HCT116 (cell line): ENCODE results near the gene STK4. TPM values are rescaled to one million over a fixed set of nuclear protein-coding genes. Genes with fewer than 3 reads are reported as not detected.

Experiments
- ATAC-seq: fragments of 200-7000 bp; cut with Tn5 transposase; 2 replicates; pipeline ENCODE4 v1.9.1; 2020; ENCODE audit warnings: mild to moderate bottlenecking, moderate library complexity
- BruUV-seq: library from RNA; stranded (reverse); fragments of 400-500 nt; replicated peaks from 2 replicates; lab custom pipeline; 2021; lab: Mats Ljungman, UMichigan
- CTCF ChIA-PET: fragments of 300-600 bp; sonication (Branson Sonifier 250); formaldehyde crosslinking; loops from one replicate; lab custom pipeline; 2021; ENCODE audit warnings: antibody characterized with exemption; lab: Charles Lee
- POLR2A ChIA-PET: fragments of 300-600, 350-600 bp; sonication (Branson Sonifier 250); formaldehyde crosslinking; loops from one replicate; lab custom pipeline; 2021; ENCODE audit warnings: antibody characterized with exemption; lab: Charles Lee
- RAD21 ChIA-PET, 2 experiments: fragments of 300-600 bp; sonication (Branson Sonifier 250); formaldehyde crosslinking; loops; one replicate each; lab custom pipeline; 2023; ENCODE audit warnings: low total read pairs in 2 of 2; ENCODE audit not compliant: uncharacterized antibody in 2 of 2, unreplicated experiment in 2 of 2, low non-redundant PET in 1 of 2; lab: Charles Lee
- DNase-seq: peaks from one replicate; pipeline ENCODE4 v3.0.0-alpha.2; 2010; ENCODE audit warnings: low read depth, low spot score
- H2AFZ ChIP-seq: fragments of 200-600 bp; shearing (Covaris generic), sonication (generic); 2 replicates; pipeline ENCODE4 v1.6.1; 2017; ENCODE audit warnings: low read depth, mixed run types, mixed read lengths, antibody characterized with exemption, low read length; ENCODE audit not compliant: poor library complexity, severe bottlenecking
- H3K27ac ChIP-seq: 2 replicates; pipeline ENCODE4 v1.5.1; 2012; ENCODE audit warnings: low read depth, low read length
- H3K27me3 ChIP-seq: fragments of 200-600 bp; sonication (generic); 2 replicates; pipeline ENCODE4 v1.6.1; 2016; ENCODE audit warnings: mixed run types, low read length, mixed read lengths; ENCODE audit not compliant: insufficient read depth
- H3K36me3 ChIP-seq, 2 experiments: fragments of 200-500 bp in 1 of 2; fragments of 200-600 bp in 1 of 2; sonication (Bioruptor generic) in 1 of 2; sonication (generic) in 1 of 2; 2 replicates each; pipeline versions ENCODE4 v1.5.1 to v1.6.1; 2014 to 2016; ENCODE audit warnings: low read length in 2 of 2, inconsistent platforms in 1 of 2, mixed read lengths in 1 of 2, mixed run types in 1 of 2; ENCODE audit not compliant: insufficient read depth in 2 of 2, control insufficient read depth in 1 of 2
- H3K4me1 ChIP-seq, 2 experiments: fragments of 200-600 bp in 1 of 2; sonication (generic) in 1 of 2; 2 replicates each; pipeline versions ENCODE4 v1.5.1 to v1.6.1; 2012 to 2017; ENCODE audit warnings: low read length in 2 of 2, inconsistent platforms in 1 of 2, mild to moderate bottlenecking in 1 of 2, mixed read lengths in 1 of 2, mixed run types in 1 of 2, moderate library complexity in 1 of 2; ENCODE audit not compliant: insufficient read depth in 2 of 2, control insufficient read depth in 1 of 2
- H3K4me2 ChIP-seq: fragments of 200-600 bp; sonication (generic); 2 replicates; pipeline ENCODE4 v1.6.1; 2017; ENCODE audit warnings: mixed run types, low read length, mixed read lengths
- H3K4me3 ChIP-seq, 2 experiments: fragments of 200-600 bp in 1 of 2; sonication (generic) in 1 of 2; replicated peaks in 1 of 2; 2 replicates each; pipeline ENCODE4 v1.5.1; 2011 to 2016; ENCODE audit warnings: low read length in 2 of 2, control low read depth in 1 of 2, low read depth in 1 of 2, mild to moderate bottlenecking in 1 of 2, mixed read lengths in 1 of 2, mixed run types in 1 of 2
- H3K79me2 ChIP-seq: fragments of 200-600 bp; sonication (generic); 2 replicates; pipeline ENCODE4 v1.6.1; 2017; ENCODE audit warnings: mild to moderate bottlenecking, mixed run types, low read length, moderate library complexity, mixed read lengths; ENCODE audit not compliant: insufficient read depth
- H3K9ac ChIP-seq: fragments of 200-600 bp; sonication (generic); 2 replicates; pipeline ENCODE4 v1.6.1; 2016; ENCODE audit warnings: low read length, mixed read lengths
- H3K9me2 ChIP-seq: fragments of 200-600 bp; sonication (generic), shearing (Covaris generic); 2 replicates; pipeline ENCODE4 v1.6.1; 2017; ENCODE audit warnings: mixed run types, mild to moderate bottlenecking, moderate library complexity; ENCODE audit not compliant: insufficient read depth
- H3K9me3 ChIP-seq, 2 experiments: fragments of 200-500 bp in 1 of 2; fragments of 200-600 bp in 1 of 2; sonication (Bioruptor generic) in 1 of 2; sonication (generic) in 1 of 2; 2 replicates each; pipeline ENCODE4 v1.6.1; 2014 to 2017; ENCODE audit warnings: low read length in 2 of 2, mixed read lengths in 2 of 2, inconsistent platforms in 1 of 2, low read depth in 1 of 2, mild to moderate bottlenecking in 1 of 2, mixed run types in 1 of 2, moderate library complexity in 1 of 2; ENCODE audit not compliant: control insufficient read depth in 1 of 2, insufficient read depth in 1 of 2
- H4K20me1 ChIP-seq: fragments of 200-600 bp; sonication (generic), shearing (Covaris generic); 2 replicates; pipeline ENCODE4 v1.6.1; 2017; ENCODE audit warnings: mixed run types, mild to moderate bottlenecking, moderate library complexity; ENCODE audit not compliant: insufficient read depth
- CBX3 ChIP-seq: IDR thresholded peaks from 2 replicates; pipeline ENCODE4 v1.6.1; 2012; ENCODE audit warnings: low read depth
- ELF1 ChIP-seq: IDR thresholded peaks from 2 replicates; pipeline ENCODE4 v1.6.1; 2012; ENCODE audit warnings: low read depth, borderline replicate concordance
- EZH2 ChIP-seq: fragments of 200-600 bp; sonication (generic); IDR thresholded peaks from 2 replicates; pipeline ENCODE4 v1.6.1; 2017; ENCODE audit warnings: antibody characterized with exemption, mixed run types
- JUND ChIP-seq: IDR thresholded peaks from 2 replicates; pipeline ENCODE4 v1.6.1; 2012
- RAD21 ChIP-seq: IDR thresholded peaks from 2 replicates; pipeline ENCODE4 v1.6.1; 2012; ENCODE audit warnings: low read depth, mild to moderate bottlenecking
- SP1 ChIP-seq: IDR thresholded peaks from 2 replicates; pipeline ENCODE4 v1.6.1; 2012; ENCODE audit warnings: low read depth
- ZFX ChIP-seq: fragments of 450-650 bp; IDR thresholded peaks from 2 replicates; pipeline ENCODE4 v1.6.1; 2017
- ZNF274 ChIP-seq: fragments of 200-500 bp; sonication (Bioruptor generic); IDR thresholded peaks from 2 replicates; pipeline ENCODE4 v1.6.1; 2014; ENCODE audit warnings: mild to moderate bottlenecking, low read depth, low read length, inconsistent platforms
- intact Hi-C: fragments of 100-400 bp; cut with micrococcal nuclease; formaldehyde crosslinking; loops from 2 replicates; pipeline ENCODE4 v1.10.0; 2022
- total RNA-seq: library from RNA; stranded (reverse); gene quantifications from one replicate; pipeline ENCODE4 v1.2.1, GENCODE V29; 2021; ENCODE audit not compliant: unreplicated experiment
- TF ChIP-seq, protein P1 (sequence below): IDR thresholded peaks from 2 replicates; pipeline ENCODE4 v1.6.1; 2011; ENCODE audit warnings: mild to moderate bottlenecking, low read length, moderate library complexity; ENCODE audit not compliant: insufficient replicate concordance; ENCODE audit errors: extremely low read depth

STK4 gene
- total RNA-seq, 1 experiment from 2014 or later = 45.4 TPM

DNA sequence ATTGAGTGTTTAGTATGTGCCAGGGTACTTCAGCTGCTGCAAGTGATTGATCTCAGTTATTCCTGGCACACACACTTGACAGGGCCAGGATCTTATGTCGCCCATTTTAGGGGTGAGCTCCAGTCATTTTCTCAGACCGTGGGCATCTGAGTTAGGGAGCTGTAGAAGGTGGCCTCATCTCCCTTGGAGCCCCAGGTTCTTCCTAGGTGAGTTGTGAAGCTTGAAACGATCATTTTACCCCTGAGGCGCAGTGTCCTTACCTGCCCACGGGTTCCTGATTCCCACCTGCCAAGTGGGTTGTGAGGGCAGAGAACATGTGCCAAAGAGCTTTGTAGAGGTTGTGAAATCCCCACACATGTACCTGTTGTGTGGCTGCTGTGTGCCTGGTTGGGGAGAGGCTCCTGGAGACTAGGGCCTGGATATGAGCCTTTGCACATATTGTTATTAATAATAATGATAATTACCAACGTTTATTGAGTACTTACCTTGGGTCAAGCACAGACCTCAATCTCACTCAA is 135.1 kb downstream of the STK4 start:
- Histone ChIP-seq H3K9me3 (no peaks in the 10 kb centered on the region), H4K20me1 (no peaks in the 10 kb centered on the region), H3K27ac (no peak overlapping the region), H3K79me2 (no peaks in the 10 kb centered on the region), H3K4me3 (no peak overlapping the region), H3K27me3 (no peaks in the 10 kb centered on the region; the same call in 1 of the 2 replicates), H2AFZ (no peak overlapping the region), H3K9ac (no peak overlapping the region), H3K4me1 (no peaks in the 10 kb centered on the region), H3K9me2 (no peaks in the 10 kb centered on the region), H3K36me3 (no peaks in the 10 kb centered on the region), H3K4me2 (no peak overlapping the region)
- TF ChIP-seq RAD21 (no peak), ELF1 (no peak), SP1 (no peak), EZH2 (no peak), CBX3 (no peak), ZNF274 (no peak)
- TF ChIP-seq, protein P1, sequence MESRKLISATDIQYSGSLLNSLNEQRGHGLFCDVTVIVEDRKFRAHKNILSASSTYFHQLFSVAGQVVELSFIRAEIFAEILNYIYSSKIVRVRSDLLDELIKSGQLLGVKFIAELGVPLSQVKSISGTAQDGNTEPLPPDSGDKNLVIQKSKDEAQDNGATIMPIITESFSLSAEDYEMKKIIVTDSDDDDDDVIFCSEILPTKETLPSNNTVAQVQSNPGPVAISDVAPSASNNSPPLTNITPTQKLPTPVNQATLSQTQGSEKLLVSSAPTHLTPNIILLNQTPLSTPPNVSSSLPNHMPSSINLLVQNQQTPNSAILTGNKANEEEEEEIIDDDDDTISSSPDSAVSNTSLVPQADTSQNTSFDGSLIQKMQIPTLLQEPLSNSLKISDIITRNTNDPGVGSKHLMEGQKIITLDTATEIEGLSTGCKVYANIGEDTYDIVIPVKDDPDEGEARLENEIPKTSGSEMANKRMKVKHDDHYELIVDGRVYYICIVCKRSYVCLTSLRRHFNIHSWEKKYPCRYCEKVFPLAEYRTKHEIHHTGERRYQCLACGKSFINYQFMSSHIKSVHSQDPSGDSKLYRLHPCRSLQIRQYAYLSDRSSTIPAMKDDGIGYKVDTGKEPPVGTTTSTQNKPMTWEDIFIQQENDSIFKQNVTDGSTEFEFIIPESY = no peak
- no TSS peak for BruUV-seq
- POLR2A ChIA-PET = no interaction called here
- no peak for DNase-seq
- no peak for ATAC-seq
- CTCF ChIA-PET = interaction anchor here (1.1 kb wide), 1 partner anchor 57 kb away, joined by 3 read pairs; no protein-coding TSS in a partner anchor
- RAD21 ChIA-PET = no interaction called here
- intact Hi-C loops = no loop called here

DNA sequence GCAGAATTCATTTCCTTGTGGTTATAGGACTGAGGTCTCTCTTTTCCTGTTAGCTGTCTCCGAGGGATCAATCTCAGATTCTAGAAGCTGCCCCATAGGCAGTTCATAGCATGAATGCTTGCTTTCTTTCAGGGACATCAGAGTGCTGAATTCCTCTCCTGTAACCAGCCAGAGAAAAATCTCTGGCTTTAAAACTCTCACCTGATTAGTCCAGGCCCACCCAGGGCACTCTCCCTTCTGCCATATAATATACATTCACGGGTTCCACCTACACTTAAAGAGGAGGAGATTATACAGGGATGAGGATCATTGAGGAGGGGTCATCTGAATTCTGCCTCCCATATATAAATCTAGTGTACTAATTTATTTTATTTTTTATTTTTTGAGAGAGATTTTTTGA is 136.8 kb downstream of the STK4 start:
- H3K4me1 ChIP-seq = no peaks in the 10 kb centered on the region
- ATAC-seq (no peak), DNase-seq (no peak)
- ChIA-PET CTCF (interaction anchor here (1.1 kb wide), 1 partner anchor 9 kb away, joined by 6 read pairs; no protein-coding TSS in a partner anchor), POLR2A (no interaction called here), RAD21 (no interaction called here)
- no peaks in the 10 kb centered on the region for H4K20me1 ChIP-seq
- intact Hi-C loops = no loop called here
- H3K9ac ChIP-seq = no peak overlapping the region
- no peaks in the 10 kb centered on the region for H3K9me2 ChIP-seq
- H3K79me2 ChIP-seq = no peaks in the 10 kb centered on the region
- H2AFZ ChIP-seq = no peak overlapping the region
- no peaks in the 10 kb centered on the region; the same call in 1 of the 2 replicates for H3K27me3 ChIP-seq
- H3K27ac ChIP-seq = no peak overlapping the region
- no peak overlapping the region for H3K4me2 ChIP-seq
- no peaks in the 10 kb centered on the region for H3K9me3 ChIP-seq
- H3K36me3 ChIP-seq = no peaks in the 10 kb centered on the region
- H3K4me3 ChIP-seq = no peak overlapping the region
- BruUV-seq = no TSS peak
- TF ChIP-seq ZFX (no peak), JUND (no peak), SP1 (no peak)
